ENCODE data around the gene CFAP107.

The CFAP107 gene

GRCh38 chr1:12761781-12762180, 15.8 kb downstream of the CFAP107 start:
- Histone ChIP-seq H3K27ac (replicated peaks) (no peak overlapping the region), H3K27me3 (ENCODE audit: insufficient read depth, poor library complexity, severe bottlenecking) (no peaks in the 10 kb centered on the region), H3K4me3 (replicated peaks; ENCODE audit: insufficient read depth, low read length) (no peak overlapping the region)
- DNase-seq (ENCODE audit: low read depth in 1 of 2, low spot score in 1 of 2): no peak
- TF ChIP-seq SPI1 (IDR thresholded peaks at IDR 0.05; ENCODE audit: borderline replicate concordance, low read depth): no peak
- TF ChIP-seq POLR2AphosphoS5 (IDR thresholded peaks at IDR 0.05; ENCODE audit: low read depth): no peak
- TF ChIP-seq REST (IDR thresholded peaks at IDR 0.05; ENCODE audit: insufficient replicate concordance, low read depth): no peak
- no peak for TF ChIP-seq GABPA (IDR thresholded peaks at IDR 0.05; ENCODE audit: low read depth)
- TF ChIP-seq CTCF (IDR thresholded peaks at IDR 0.05; ENCODE audit: insufficient read depth, low read length): no peak

DNA sequence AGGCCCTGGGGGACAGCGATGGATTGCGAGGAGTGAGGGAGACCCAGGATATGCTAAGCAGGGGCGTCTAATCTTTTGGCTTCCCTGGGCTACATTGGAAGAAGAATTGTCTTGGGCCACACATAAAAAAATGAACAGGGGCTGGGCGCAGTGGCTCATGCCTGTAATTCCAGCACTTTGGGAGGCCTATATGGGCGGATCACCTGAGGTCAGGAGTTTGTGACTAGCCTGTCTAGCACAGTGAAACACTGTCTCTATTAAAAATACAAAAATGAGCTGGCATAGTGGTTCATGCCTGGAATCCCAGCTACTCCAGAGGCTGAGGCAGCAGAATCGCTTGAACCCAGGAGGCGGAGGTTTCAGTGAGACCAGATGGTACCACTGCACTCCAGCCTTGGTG, 16.8 kb downstream of the CFAP107 start:
- H3K4me3 ChIP-seq (replicated peaks; ENCODE audit: insufficient read depth, low read length): no peak overlapping the region
- TF ChIP-seq CTCF (IDR thresholded peaks at IDR 0.05; ENCODE audit: insufficient read depth, low read length) (no peak), SPI1 (IDR thresholded peaks at IDR 0.05; ENCODE audit: borderline replicate concordance, low read depth) (no peak), REST (IDR thresholded peaks at IDR 0.05; ENCODE audit: insufficient replicate concordance, low read depth) (no peak), POLR2AphosphoS5 (IDR thresholded peaks at IDR 0.05; ENCODE audit: low read depth) (no peak), GABPA (IDR thresholded peaks at IDR 0.05; ENCODE audit: low read depth) (no peak)
- H3K27ac ChIP-seq (replicated peaks): no peak overlapping the region
- no peaks in the 10 kb centered on the region for H3K27me3 ChIP-seq (ENCODE audit: insufficient read depth, poor library complexity, severe bottlenecking)
- DNase-seq (ENCODE audit: low read depth in 1 of 2, low spot score in 1 of 2): no peak

DNA sequence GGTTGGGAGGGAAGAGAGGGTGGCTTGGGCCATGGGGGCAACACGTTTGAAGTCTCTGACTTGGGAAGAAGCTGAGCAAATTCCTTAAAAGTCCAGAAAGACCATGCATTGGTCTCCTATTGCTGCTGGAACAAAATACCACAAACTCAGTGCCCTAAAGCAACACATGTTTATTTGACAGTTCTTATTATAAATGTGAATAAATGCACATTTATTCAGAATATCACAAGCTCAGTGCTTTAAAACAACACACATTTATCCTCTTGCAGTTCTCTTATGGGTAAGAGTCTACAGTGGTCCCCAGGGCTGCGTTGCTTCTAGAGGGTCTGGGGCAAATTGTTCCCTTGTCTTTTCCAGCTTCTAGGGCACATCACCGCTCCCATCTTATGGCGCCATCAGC, 17.5 kb downstream of the CFAP107 start:
- no peaks in the 10 kb centered on the region for H3K27me3 ChIP-seq (ENCODE audit: insufficient read depth, poor library complexity, severe bottlenecking)
- H3K4me3 ChIP-seq (replicated peaks; ENCODE audit: insufficient read depth, low read length): no peak overlapping the region
- H3K27ac ChIP-seq (replicated peaks): no peak overlapping the region
- TF ChIP-seq GABPA (IDR thresholded peaks at IDR 0.05; ENCODE audit: low read depth) (no peak), CTCF (IDR thresholded peaks at IDR 0.05; ENCODE audit: insufficient read depth, low read length) (no peak), POLR2AphosphoS5 (IDR thresholded peaks at IDR 0.05; ENCODE audit: low read depth) (no peak), SPI1 (IDR thresholded peaks at IDR 0.05; ENCODE audit: borderline replicate concordance, low read depth) (no peak), REST (IDR thresholded peaks at IDR 0.05; ENCODE audit: insufficient replicate concordance, low read depth) (no peak)
- DNase-seq (ENCODE audit: low read depth in 1 of 2, low spot score in 1 of 2): no peak
